Femur (tissue), 1 donor: ENCODE measurements around the gene DEPDC1.
"Not testable (repeated sequence)": the region's sequence is repeated elsewhere in the genome, so short reads cannot be mapped to it uniquely, and the experiment has no call there.

ENCODE experiments used
- DNase-seq: peaks from one replicate; pipeline ENCODE4 v3.0.0-alpha.2; 2017

DEPDC1 gene

GRCh38 chr1:68496680-68497357 is at the start of gene DEPDC1:
DEPDC1 (minus strand) TSS chr1:68497082; CDS start chr1:68496999, 83 bp downstream.
- DNase-seq = peak; percentile 99

GRCh38 chr1:68544651-68545050 is 47.8 kb upstream of the DEPDC1 start:
- no peak for DNase-seq

GRCh38 chr1:68542586-68542985 is 45.7 kb upstream of the DEPDC1 start:
- no peak for DNase-seq

GRCh38 chr1:68538941-68539340 is 42.1 kb upstream of the DEPDC1 start:
- no peak for DNase-seq

- DNase-seq = no peak
Observed at GRCh38 chr1:68528243-68528642, 31.4 kb upstream of the DEPDC1 start.

GRCh38 chr1:68525781-68526180 is 28.9 kb upstream of the DEPDC1 start:
- no peak for DNase-seq

- no peak for DNase-seq
Observed at GRCh38 chr1:68521286-68521685, 24.4 kb upstream of the DEPDC1 start.

- DNase-seq = no peak
Observed at GRCh38 chr1:68516066-68516465, 19.2 kb upstream of the DEPDC1 start.

GRCh38 chr1:68511254-68511653 is 14.4 kb upstream of the DEPDC1 start:
- no peak for DNase-seq

- DNase-seq = no peak
Observed at GRCh38 chr1:68506386-68506785, 9.5 kb upstream of the DEPDC1 start.

- no peak for DNase-seq
Observed at GRCh38 chr1:68503085-68503484, 6.2 kb upstream of the DEPDC1 start.

GRCh38 chr1:68497358-68497698 is 446 bp upstream of the DEPDC1 start:
- DNase-seq = no peak

GRCh38 chr1:68495968-68496679 is 758 bp downstream of the DEPDC1 start:
- DNase-seq = no peak

GRCh38 chr1:68495532-68495931 is 1.4 kb downstream of the DEPDC1 start:
- no peak for DNase-seq

GRCh38 chr1:68493193-68493592 is 3.7 kb downstream of the DEPDC1 start:
- no peak for DNase-seq

- not testable (repeated sequence) for DNase-seq
Observed at GRCh38 chr1:68492255-68492654, 4.6 kb downstream of the DEPDC1 start.

- no peak for DNase-seq
Observed at GRCh38 chr1:68490046-68490651, 6.7 kb downstream of the DEPDC1 start.

GRCh38 chr1:68485431-68486022 is 11.4 kb downstream of the DEPDC1 start:
- no peak for DNase-seq

- no peak for DNase-seq
Observed at GRCh38 chr1:68484618-68485017, 12.3 kb downstream of the DEPDC1 start.

GRCh38 chr1:68481041-68481440 is 15.8 kb downstream of the DEPDC1 start:
- DNase-seq = no peak

- DNase-seq = no peak
Observed at GRCh38 chr1:68479501-68479900, 17.4 kb downstream of the DEPDC1 start.

GRCh38 chr1:68478662-68479061 is 18.2 kb downstream of the DEPDC1 start:
- DNase-seq = no peak

- DNase-seq = not testable (repeated sequence)
Observed at GRCh38 chr1:68476626-68477025, 20.3 kb downstream of the DEPDC1 start.

GRCh38 chr1:68473060-68473459 is 23.8 kb downstream of the DEPDC1 start:
- DNase-seq = no peak
